H1 (cell line): Measurements from ENCODE around the gene DRC1. TPM values are rescaled to one million over a fixed set of nuclear protein-coding genes. Genes with fewer than 3 reads are reported as not detected.

ENCODE experiments used
- CTCF ChIA-PET: fragments of 300-600 bp; sonication (Branson Sonifier 250); formaldehyde crosslinking; loops from one replicate; lab custom pipeline; 2021; ENCODE audit not compliant: partially characterized antibody; lab: Charles Lee
- POLR2A ChIA-PET: fragments of 300-600 bp; sonication (Branson Sonifier 250); formaldehyde crosslinking; loops from one replicate; lab custom pipeline; 2021; ENCODE audit warnings: inconsistent platforms; ENCODE audit not compliant: partially characterized antibody; lab: Charles Lee
- DNase-seq, 2 experiments: peaks; one replicate each; pipeline versions ENCODE4 v3.0.0 to v3.0.0-alpha.2; 2010 to 2022; ENCODE audit warnings: low spot score in 2 of 2, low read depth in 1 of 2, mixed read lengths in 1 of 2
- FAIRE-seq: peaks from 2 replicates; lab custom pipeline; 2011; peaks lifted over from hg19 to GRCh38; lab: Jason Lieb, UNC
- H2AFZ ChIP-seq: 2 replicates; pipeline ENCODE4 v1.8.1; 2012; ENCODE audit warnings: low read length, inconsistent platforms
- H2AK5ac ChIP-seq: 2 replicates; pipeline ENCODE4 v1.6.1; 2013; ENCODE audit warnings: low read depth, low read length
- H2BK120ac ChIP-seq: replicated peaks from 2 replicates; pipeline ENCODE3; 2013; ENCODE audit warnings: low read depth, low read length, inconsistent platforms
- H2BK12ac ChIP-seq: 2 replicates; pipeline ENCODE4 v1.6.1; 2013; ENCODE audit warnings: low read depth, low read length
- H2BK15ac ChIP-seq: 2 replicates; pipeline ENCODE4 v1.6.1; 2013; ENCODE audit warnings: low read length
- H2BK20ac ChIP-seq: 2 replicates; pipeline ENCODE4 v1.6.1; 2013; ENCODE audit warnings: low read length
- H2BK5ac ChIP-seq: 2 replicates; pipeline ENCODE4 v1.6.1; 2013; ENCODE audit warnings: low read depth, low read length
- H3K14ac ChIP-seq: 2 replicates; pipeline ENCODE4 v1.6.1; 2013; ENCODE audit warnings: inconsistent platforms; ENCODE audit not compliant: insufficient read length
- H3K18ac ChIP-seq: 2 replicates; pipeline ENCODE4 v1.6.1; 2013; ENCODE audit warnings: low read length; ENCODE audit errors: extremely low read depth
- H3K23ac ChIP-seq: 2 replicates; pipeline ENCODE4 v1.6.1; 2013; ENCODE audit warnings: inconsistent platforms; ENCODE audit not compliant: insufficient read length
- H3K23me2 ChIP-seq: 2 replicates; pipeline ENCODE4 v1.6.1; 2013; ENCODE audit warnings: low read depth, low read length
- H3K27ac ChIP-seq: 2 replicates; pipeline ENCODE4 v1.6.1; 2011; ENCODE audit warnings: low read depth, low read length, inconsistent platforms
- H3K27me3 ChIP-seq, 4 experiments: replicated peaks in 1 of 4; 1 replicate in 1 of 4; 2 replicates in 3 of 4; pipeline versions ENCODE4 v1.6.1 to v1.8.1; 2011 to 2013; ENCODE audit warnings: low read length in 3 of 4, mild to moderate bottlenecking in 3 of 4, inconsistent platforms in 2 of 4, mixed read lengths in 2 of 4, moderate library complexity in 1 of 4; ENCODE audit not compliant: control insufficient read depth in 3 of 4, insufficient read depth in 3 of 4; ENCODE audit errors: extremely low read depth in 1 of 4
- H3K36me3 ChIP-seq, 4 experiments: 2 replicates each; pipeline versions ENCODE4 v1.6.1 to v1.8.1; 2011 to 2013; ENCODE audit warnings: mild to moderate bottlenecking in 4 of 4, low read length in 3 of 4, moderate library complexity in 2 of 4, control low read depth in 1 of 4, inconsistent platforms in 1 of 4; ENCODE audit not compliant: insufficient read depth in 4 of 4, control insufficient read depth in 2 of 4
- H3K4ac ChIP-seq: replicated peaks from 2 replicates; pipeline ENCODE3; 2013; ENCODE audit warnings: low read length, low read depth, mixed read lengths, inconsistent platforms; ENCODE audit not compliant: insufficient read length
- H3K4me1 ChIP-seq, 4 experiments: replicated peaks in 1 of 4; 1 replicate in 1 of 4; 2 replicates in 3 of 4; pipeline versions ENCODE4 v1.6.1 to v1.8.1; 2011 to 2013; ENCODE audit warnings: low read length in 3 of 4, inconsistent platforms in 2 of 4, mixed read lengths in 1 of 4; ENCODE audit not compliant: insufficient read depth in 4 of 4, control insufficient read depth in 3 of 4
- H3K4me2 ChIP-seq, 2 experiments: 2 replicates each; pipeline versions ENCODE4 v1.6.1 to v1.8.1; 2011 to 2013; ENCODE audit warnings: low read depth in 2 of 2, low read length in 2 of 2, control low read depth in 1 of 2, inconsistent platforms in 1 of 2, mild to moderate bottlenecking in 1 of 2; ENCODE audit not compliant: insufficient read depth in 1 of 2
- H3K4me3 ChIP-seq, 4 experiments: fragments of 200-600, 300-600 bp in 1 of 4; sonication (generic), shearing (Covaris generic), sonication (Bioruptor Twin) in 1 of 4; 2 replicates each; pipeline versions ENCODE4 v1.5.1 to v1.8.1; 2011 to 2016; ENCODE audit warnings: low read length in 4 of 4, low read depth in 3 of 4, control low read depth in 2 of 4, inconsistent platforms in 2 of 4, mild to moderate bottlenecking in 2 of 4, mixed read lengths in 1 of 4, moderate library complexity in 1 of 4; ENCODE audit not compliant: insufficient read depth in 2 of 4; ENCODE audit errors: extremely low read depth in 1 of 4
- H3K56ac ChIP-seq: replicated peaks from 2 replicates; pipeline ENCODE3; 2013; ENCODE audit warnings: low read depth, mild to moderate bottlenecking, mixed read lengths, low read length, inconsistent platforms; ENCODE audit not compliant: insufficient read length
- H3K79me1 ChIP-seq: 2 replicates; pipeline ENCODE4 v1.6.1; 2013; ENCODE audit warnings: low read depth, low read length, control low read depth
- H3K79me2 ChIP-seq, 2 experiments: 2 replicates each; pipeline versions ENCODE4 v1.6.1 to v1.8.1; 2012 to 2013; ENCODE audit warnings: low read length in 2 of 2, mild to moderate bottlenecking in 2 of 2, inconsistent platforms in 1 of 2; ENCODE audit not compliant: insufficient read depth in 2 of 2, control insufficient read depth in 1 of 2
- H3K9ac ChIP-seq, 4 experiments: replicated peaks in 1 of 4; 1 replicate in 1 of 4; 2 replicates in 3 of 4; pipeline versions ENCODE4 v1.6.1 to v1.8.1; 2011 to 2013; ENCODE audit warnings: low read depth in 3 of 4, low read length in 3 of 4, control low read depth in 2 of 4, mild to moderate bottlenecking in 2 of 4, moderate library complexity in 2 of 4, inconsistent platforms in 1 of 4; ENCODE audit errors: extremely low read depth in 1 of 4
- H3K9me3 ChIP-seq, 2 experiments: 2 replicates each; pipeline versions ENCODE4 v1.6.1 to v1.8.1; 2012 to 2013; ENCODE audit warnings: mild to moderate bottlenecking in 2 of 2, moderate library complexity in 2 of 2, control low read depth in 1 of 2, inconsistent platforms in 1 of 2, low read depth in 1 of 2, low read length in 1 of 2, mixed read lengths in 1 of 2; ENCODE audit not compliant: insufficient read depth in 2 of 2
- H4K20me1 ChIP-seq, 2 experiments: replicated peaks in 1 of 2; 2 replicates each; pipeline versions ENCODE3 to v1.8.1; 2011 to 2013; ENCODE audit warnings: inconsistent platforms in 2 of 2, low read length in 2 of 2, mild to moderate bottlenecking in 1 of 2; ENCODE audit not compliant: insufficient read depth in 2 of 2, control insufficient read depth in 1 of 2
- H4K5ac ChIP-seq: 2 replicates; pipeline ENCODE4 v1.6.1; 2013; ENCODE audit warnings: low read length, low read depth, mixed read lengths, inconsistent platforms; ENCODE audit not compliant: insufficient read length
- H4K8ac ChIP-seq: 2 replicates; pipeline ENCODE4 v1.8.0; 2013; ENCODE audit warnings: mild to moderate bottlenecking, moderate library complexity, low read length, inconsistent platforms; ENCODE audit not compliant: insufficient read depth; ENCODE audit errors: extremely low read depth
- H4K91ac ChIP-seq: replicated peaks from 2 replicates; pipeline ENCODE3; 2013; ENCODE audit warnings: low read length, mixed read lengths, inconsistent platforms; ENCODE audit not compliant: insufficient read length
- JUND ChIP-seq: IDR thresholded peaks from 2 replicates; pipeline ENCODE4 v1.6.1; 2011; ENCODE audit warnings: mild to moderate bottlenecking, improper control_type of control experiment, low read length
- WGBS, 2 experiments: shearing (Covaris generic) in 1 of 2; methylation state at CpG; one replicate each; pipeline versions ENCODE4 v1.1.6 to v1.1.7; 2013 to 2015; ENCODE audit warnings: low lambda C conversion rate in 2 of 2, mixed read lengths in 2 of 2, inconsistent platforms in 1 of 2, low coverage in 1 of 2, missing lambda C conversion rate in 1 of 2; ENCODE audit not compliant: insufficient replicate concordance in 2 of 2, insufficient coverage in 1 of 2, insufficient read length in 1 of 2; ENCODE audit errors: extremely low coverage in 1 of 2, missing lambda C conversion rate in 1 of 2; 5-methylcytosine and 5-hydroxymethylcytosine counted together
- polyA plus RNA-seq, 7 experiments: library from polyadenylated mRNA; depleted of rRNA in 3 of 7; stranded (reverse) in 5 of 7; unstranded in 2 of 7; fragments of >200 nt in 5 of 7; fragments of 200-250 nt in 2 of 7; gene quantifications; 1 replicate in 5 of 7; 2 replicates in 1 of 7; 4 replicates in 1 of 7; pipeline versions ENCODE4 v1.2.1 to v1.2.3, GENCODE V29; 2011 to 2013; ENCODE audit warnings: missing spikeins in 2 of 7, mixed read lengths in 2 of 7
- total RNA-seq: library from RNA; stranded (reverse); fragmentation: NEBNext Ultra II Directional; extraction: Animal tissue kit (Norgen Biotek cat#: 25700); gene quantifications from 2 replicates; pipeline ENCODE4 v1.2.1, GENCODE V29; 2021

Gene DRC1
- total and polyA plus RNA-seq, 2 of the 8 experiments (the other 6 are each of a cell fraction or from before 2014, with no cell fraction given): 0.08 TPM; not detected in 1

GRCh38 chr2:26414311-26414710 lies 12.6 kb downstream of the DRC1 start:
- H3K56ac ChIP-seq: no peak overlapping the region
- no peaks in the 10 kb centered on the region for H3K79me1 ChIP-seq
- H3K4ac ChIP-seq: no peak overlapping the region
- CTCF ChIA-PET: interaction anchor here (0.8 to 1.3 kb wide), 2 partner anchors 17 to 19 kb away, joined by 3 to 7 read pairs; no protein-coding TSS in a partner anchor
- no peak overlapping the region for H4K8ac ChIP-seq
- no peaks in the 10 kb centered on the region for H3K23me2 ChIP-seq
- H3K27me3 ChIP-seq: no peaks in the 10 kb centered on the region
- POLR2A ChIA-PET: interaction anchor here (0.8 kb wide), 1 partner anchor 18 kb away, joined by 3 read pairs; no protein-coding TSS in a partner anchor
- no peak overlapping the region for H2BK120ac ChIP-seq
- WGBS, 2 experiments: 96% methylated on average over 3 of the region's 3 CpGs; no CpG with 5 or more reads in 1 of the 2 experiments
- no peak overlapping the region for H4K91ac ChIP-seq
- no peaks in the 10 kb centered on the region for H4K20me1 ChIP-seq
- no peak overlapping the region for H3K18ac ChIP-seq
- no peak overlapping the region for H3K23ac ChIP-seq
- no peak overlapping the region for H3K4me2 ChIP-seq
- no peak overlapping the region for H3K9ac ChIP-seq
- no peak overlapping the region for H2BK20ac ChIP-seq
- H3K9me3 ChIP-seq: no peaks in the 10 kb centered on the region
- no peaks in the 10 kb centered on the region for H3K79me2 ChIP-seq
- FAIRE-seq (no peak), DNase-seq (no peak)
- no peak overlapping the region for H4K5ac ChIP-seq
- H2BK12ac ChIP-seq: no peak overlapping the region
- H2AK5ac ChIP-seq: no peak overlapping the region
- no peak overlapping the region for H2BK15ac ChIP-seq
- H3K4me1 ChIP-seq: no peaks in the 10 kb centered on the region
- no peaks in the 10 kb centered on the region for H3K36me3 ChIP-seq
- no peak overlapping the region for H2BK5ac ChIP-seq
- no peak overlapping the region for H2AFZ ChIP-seq
- no peak overlapping the region for H3K14ac ChIP-seq
- no peak overlapping the region for H3K27ac ChIP-seq
- H3K4me3 ChIP-seq: no peak overlapping the region
- no peak for TF ChIP-seq JUND
